ENCODE measurements around the gene KRTAP9-3.
"Not testable (repeated sequence)": the region's sequence is repeated elsewhere in the genome, so short reads cannot be mapped to it uniquely, and the experiment has no call there.

GRCh38 chr17:41189837-41190318, 42.4 kb upstream of the KRTAP9-3 start, which contains the start of gene KRTAP9-1:
- TF ChIP-seq POLR2AphosphoS5, POLR2A (IDR thresholded peaks at IDR 0.05): not testable (repeated sequence)

Measured in suprapubic skin (tissue), 4 donors.